ENCODE data around the gene AK1. TPM values are rescaled to one million over a fixed set of nuclear protein-coding genes. Genes with fewer than 3 reads are reported as not detected.
"Not testable (repeated sequence)": the region's sequence is repeated elsewhere in the genome, so short reads cannot be mapped to it uniquely, and the experiment has no call there.

Gene AK1
- total RNA-seq, 1 experiment from 2014 or later, result 31.6 TPM

- no peaks in the 10 kb centered on the region for H3K9me3 Mint-ChIP-seq
- H3K79me2 ChIP-seq (ENCODE audit: insufficient read depth, low read length), result no peaks in the 10 kb centered on the region
These were observed 40.1 kb downstream of the AK1 start for GRCh38 chr9:127837346-127837745.

GRCh38 chr9:127836561-127836960 lies 40.9 kb downstream of the AK1 start:
- H3K79me2 ChIP-seq (ENCODE audit: insufficient read depth, low read length); H3K9me3 Mint-ChIP-seq; H3K4ac ChIP-seq (ENCODE audit: low read depth, low read length); H3K27me3 Mint-ChIP-seq (ENCODE audit: low read depth); H2BK20ac ChIP-seq (ENCODE audit: low read depth, low read length, poor library complexity, severe bottlenecking); H3K23me2 ChIP-seq (ENCODE audit: insufficient read length, low read depth, low read length, poor library complexity, severe bottlenecking); H3K9ac ChIP-seq (ENCODE audit: extremely low read depth, insufficient read length, low read length); H2AFZ ChIP-seq (ENCODE audit: low read length); H3T11ph ChIP-seq (ENCODE audit: low read length); H4K20me1 ChIP-seq (ENCODE audit: control insufficient read depth, insufficient read depth, insufficient read length); H3K18ac ChIP-seq (ENCODE audit: insufficient read length, low read depth, low read length); H4K8ac ChIP-seq (replicated peaks; ENCODE audit: insufficient read length, low read depth, low read length); H3K4me1 ChIP-seq (ENCODE audit: insufficient read depth, low read length); H3K4me3 Mint-ChIP-seq; H3K79me1 ChIP-seq (ENCODE audit: insufficient read depth, low read depth, low read length, poor library complexity, severe bottlenecking); H2BK120ac ChIP-seq (ENCODE audit: low read depth, low read length, poor library complexity, severe bottlenecking); H4K5ac ChIP-seq (ENCODE audit: insufficient read length, low read depth, low read length); H3K27ac ChIP-seq (ENCODE audit: insufficient read length, low read depth, low read length); H2BK15ac ChIP-seq (ENCODE audit: low read depth, low read length); H3K56ac ChIP-seq (ENCODE audit: insufficient read length, low read depth, low read length); DNase-seq; H2AK5ac ChIP-seq (ENCODE audit: insufficient read length, low read length); H3K14ac ChIP-seq (ENCODE audit: insufficient read depth, low read length); H3K36me3 Mint-ChIP-seq (ENCODE audit: insufficient read depth in 1 of 3, low read depth in 3 of 3); H3K4me2 ChIP-seq (ENCODE audit: insufficient read depth, insufficient read length, low read length); H3K27ac Mint-ChIP-seq; H3K23ac ChIP-seq (ENCODE audit: insufficient read length, low read depth, low read length); H3K27me3 ChIP-seq (ENCODE audit: insufficient read depth, low read length); H2BK12ac ChIP-seq (ENCODE audit: insufficient read length, low read depth, low read length); H3K9me3 ChIP-seq (ENCODE audit: control insufficient read depth, low read depth, low read length); H4K91ac ChIP-seq (ENCODE audit: insufficient read length, low read depth, low read length); H2BK5ac ChIP-seq (ENCODE audit: insufficient read length, low read length): not testable (repeated sequence)
- peaks cover 0 to 14% of the 10 kb centered on the region in 2 experiments; a peak in 1 of 4 replicates for H3K4me1 Mint-ChIP-seq
- no CpG with 5 or more reads among the region's 3 CpGs for WGBS (ENCODE audit: extremely low coverage, insufficient read length, low lambda C conversion rate)

More at GRCh38 chr9:127837346-127837745, 40.1 kb downstream of the AK1 start:
- Histone ChIP-seq H2BK5ac (ENCODE audit: insufficient read length, low read length) (no peak overlapping the region), H3K18ac (ENCODE audit: insufficient read length, low read depth, low read length) (no peak overlapping the region), H4K5ac (ENCODE audit: insufficient read length, low read depth, low read length) (no peak overlapping the region), H3K14ac (ENCODE audit: insufficient read depth, low read length) (no peak overlapping the region), H3K79me1 (ENCODE audit: insufficient read depth, low read depth, low read length, poor library complexity, severe bottlenecking) (no peaks in the 10 kb centered on the region), H3K27ac (ENCODE audit: insufficient read length, low read depth, low read length) (no peak overlapping the region), H3K27me3 (ENCODE audit: insufficient read depth, low read length) (no peaks in the 10 kb centered on the region), H3T11ph (ENCODE audit: low read length) (no peak overlapping the region), H2BK20ac (ENCODE audit: low read depth, low read length, poor library complexity, severe bottlenecking) (no peak overlapping the region), H3K4ac (ENCODE audit: low read depth, low read length) (no peak overlapping the region), H2AFZ (ENCODE audit: low read length) (no peak overlapping the region), H3K9me3 (ENCODE audit: control insufficient read depth, low read depth, low read length) (no peaks in the 10 kb centered on the region), H3K23ac (ENCODE audit: insufficient read length, low read depth, low read length) (no peak overlapping the region), H3K9ac (ENCODE audit: extremely low read depth, insufficient read length, low read length) (no peak overlapping the region), H4K91ac (ENCODE audit: insufficient read length, low read depth, low read length) (no peak overlapping the region), H3K23me2 (ENCODE audit: insufficient read length, low read depth, low read length, poor library complexity, severe bottlenecking) (no peaks in the 10 kb centered on the region), H2BK120ac (ENCODE audit: low read depth, low read length, poor library complexity, severe bottlenecking) (no peak overlapping the region), H4K20me1 (ENCODE audit: control insufficient read depth, insufficient read depth, insufficient read length) (no peaks in the 10 kb centered on the region), H3K56ac (ENCODE audit: insufficient read length, low read depth, low read length) (no peak overlapping the region), H3K4me2 (ENCODE audit: insufficient read depth, insufficient read length, low read length) (no peak overlapping the region), H4K8ac (replicated peaks; ENCODE audit: insufficient read length, low read depth, low read length) (no peak overlapping the region), H2BK15ac (ENCODE audit: low read depth, low read length) (no peak overlapping the region), H2BK12ac (ENCODE audit: insufficient read length, low read depth, low read length) (no peak overlapping the region), H2AK5ac (ENCODE audit: insufficient read length, low read length) (no peak overlapping the region), H3K4me1 (ENCODE audit: insufficient read depth, low read length) (no peaks in the 10 kb centered on the region; the same call in 1 of the 2 replicates)
- no peak overlapping the region for H3K4me3 Mint-ChIP-seq
- 100% methylated on average over 1 of the region's 4 CpGs for WGBS (ENCODE audit: extremely low coverage, insufficient read length, low lambda C conversion rate)
- TF ChIP-seq CTCF (conservative IDR thresholded peaks at IDR 0.05), result no peak
- no peak for DNase-seq
- H3K36me3 Mint-ChIP-seq (ENCODE audit: insufficient read depth in 1 of 3, low read depth in 3 of 3), result no peaks in the 10 kb centered on the region
- H3K27ac Mint-ChIP-seq, result no peak overlapping the region
- H3K4me1 Mint-ChIP-seq, result peaks cover 0 to 13% of the 10 kb centered on the region in 2 experiments; a peak in 1 of 4 replicates
- no peaks in the 10 kb centered on the region for H3K27me3 Mint-ChIP-seq (ENCODE audit: low read depth)

Measured in H9 (cell line).